Measurements from ENCODE around the gene NCOR2. TPM values are rescaled to one million over a fixed set of nuclear protein-coding genes. Genes with fewer than 3 reads are reported as not detected.

The NCOR2 gene
- total RNA-seq, 4 donors from 2014 or later, result 111 to 264 (median 187) TPM

DNA sequence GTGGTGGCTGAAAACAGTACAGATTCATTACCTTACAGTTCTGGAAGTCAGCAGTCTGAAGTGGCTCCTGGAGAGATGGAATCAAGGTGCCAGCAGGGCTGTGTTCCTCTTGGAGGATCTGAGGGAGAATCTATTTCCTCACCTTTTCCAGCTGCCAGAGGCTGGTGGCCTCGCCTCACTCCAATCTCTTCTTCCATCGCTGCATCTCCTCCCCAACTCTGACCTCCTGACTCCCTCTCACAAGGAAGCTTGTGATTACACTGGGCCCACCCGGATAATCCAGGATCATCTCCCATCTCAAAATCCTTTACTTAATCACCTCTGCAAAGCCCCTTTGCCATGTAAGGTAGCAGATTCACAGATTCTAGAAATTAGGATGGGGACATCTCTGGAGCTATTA, 11.4 kb upstream of the NCOR2 start:
- no peak for TF ChIP-seq POLR2A (IDR thresholded peaks at IDR 0.05)
- no peak for TF ChIP-seq POLR2AphosphoS5 (IDR thresholded peaks at IDR 0.05)
- no peak for TF ChIP-seq EP300 (IDR thresholded peaks at IDR 0.05)
- TF ChIP-seq, protein P1, sequence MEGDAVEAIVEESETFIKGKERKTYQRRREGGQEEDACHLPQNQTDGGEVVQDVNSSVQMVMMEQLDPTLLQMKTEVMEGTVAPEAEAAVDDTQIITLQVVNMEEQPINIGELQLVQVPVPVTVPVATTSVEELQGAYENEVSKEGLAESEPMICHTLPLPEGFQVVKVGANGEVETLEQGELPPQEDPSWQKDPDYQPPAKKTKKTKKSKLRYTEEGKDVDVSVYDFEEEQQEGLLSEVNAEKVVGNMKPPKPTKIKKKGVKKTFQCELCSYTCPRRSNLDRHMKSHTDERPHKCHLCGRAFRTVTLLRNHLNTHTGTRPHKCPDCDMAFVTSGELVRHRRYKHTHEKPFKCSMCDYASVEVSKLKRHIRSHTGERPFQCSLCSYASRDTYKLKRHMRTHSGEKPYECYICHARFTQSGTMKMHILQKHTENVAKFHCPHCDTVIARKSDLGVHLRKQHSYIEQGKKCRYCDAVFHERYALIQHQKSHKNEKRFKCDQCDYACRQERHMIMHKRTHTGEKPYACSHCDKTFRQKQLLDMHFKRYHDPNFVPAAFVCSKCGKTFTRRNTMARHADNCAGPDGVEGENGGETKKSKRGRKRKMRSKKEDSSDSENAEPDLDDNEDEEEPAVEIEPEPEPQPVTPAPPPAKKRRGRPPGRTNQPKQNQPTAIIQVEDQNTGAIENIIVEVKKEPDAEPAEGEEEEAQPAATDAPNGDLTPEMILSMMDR (IDR thresholded peaks at IDR 0.05), result no peak
- no peak for DNase-seq (ENCODE audit: low spot score in 2 of 2)
- Histone ChIP-seq H3K27me3 (no peaks in the 10 kb centered on the region), H3K9me3 (no peaks in the 10 kb centered on the region), H3K36me3 (no peaks in the 10 kb centered on the region), H3K4me1 (peaks cover 18% of the 10 kb centered on the region), H3K4me3 (no peak overlapping the region), H3K27ac (no peak overlapping the region)
- 81% methylated on average over 3 of the region's 3 CpGs for WGBS

DNA sequence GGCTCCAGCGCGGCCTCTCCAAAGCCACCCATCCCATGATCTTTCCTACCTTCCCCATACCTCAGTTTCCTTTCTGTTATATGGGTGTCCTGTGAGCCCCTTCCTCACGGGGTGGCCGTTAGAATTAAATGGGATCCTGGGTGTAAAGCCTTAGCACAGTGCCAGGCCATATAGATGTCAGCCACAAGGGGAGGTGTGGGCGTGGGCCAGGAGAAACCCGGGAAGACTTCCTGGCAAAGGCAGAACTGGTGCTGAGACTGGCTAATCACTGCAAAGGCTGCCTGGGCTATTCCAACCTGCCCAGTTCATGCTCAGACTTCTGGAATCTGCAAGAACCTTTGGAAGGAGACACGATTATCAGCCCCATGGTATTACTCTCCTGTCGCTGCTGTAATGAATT, 11.0 kb upstream of the NCOR2 start:
- TF ChIP-seq POLR2AphosphoS5 (IDR thresholded peaks at IDR 0.05) (no peak), EP300 (IDR thresholded peaks at IDR 0.05) (no peak), POLR2A (IDR thresholded peaks at IDR 0.05) (no peak)
- TF ChIP-seq, protein P1 (IDR thresholded peaks at IDR 0.05), result no peak
- Histone ChIP-seq H3K27ac (no peak overlapping the region), H3K27me3 (no peaks in the 10 kb centered on the region), H3K4me1 (peaks cover 18% of the 10 kb centered on the region), H3K36me3 (no peaks in the 10 kb centered on the region), H3K4me3 (no peak overlapping the region), H3K9me3 (no peaks in the 10 kb centered on the region)
- no peak for DNase-seq (ENCODE audit: low spot score in 2 of 2)
- 83% methylated on average over 6 of the region's 8 CpGs for WGBS

DNA sequence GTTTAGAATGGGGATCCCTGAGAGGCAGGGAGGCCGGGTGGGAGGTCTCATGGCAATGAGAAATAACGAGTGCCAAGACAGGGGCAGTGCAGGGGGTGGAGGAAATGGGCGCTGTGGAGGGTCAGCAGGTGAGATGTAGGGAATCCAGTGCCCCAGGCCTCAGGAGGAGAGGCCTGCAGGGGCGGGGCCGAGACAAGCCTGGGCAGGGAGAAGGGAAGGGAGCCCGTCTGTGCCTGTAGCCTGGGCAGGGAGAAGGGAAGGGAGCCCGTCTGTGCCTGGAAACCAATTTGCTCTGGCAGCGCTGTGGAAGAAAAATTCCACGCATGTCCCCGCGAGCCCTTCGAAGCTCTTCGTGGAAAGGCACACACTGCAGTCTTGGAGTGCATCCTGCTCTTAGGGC, 10.6 kb upstream of the NCOR2 start:
- no peaks in the 10 kb centered on the region for H3K36me3 ChIP-seq
- H3K4me3 ChIP-seq, result no peak overlapping the region
- H3K9me3 ChIP-seq, result no peaks in the 10 kb centered on the region
- DNase-seq (ENCODE audit: low spot score in 2 of 2), result no peak
- peaks cover 18% of the 10 kb centered on the region for H3K4me1 ChIP-seq
- no peak for TF ChIP-seq POLR2A (IDR thresholded peaks at IDR 0.05)
- no peak for TF ChIP-seq EP300 (IDR thresholded peaks at IDR 0.05)
- TF ChIP-seq POLR2AphosphoS5 (IDR thresholded peaks at IDR 0.05), result no peak
- TF ChIP-seq, protein P1 (IDR thresholded peaks at IDR 0.05), result no peak
- H3K27ac ChIP-seq, result no peak overlapping the region
- H3K27me3 ChIP-seq, result no peaks in the 10 kb centered on the region
- WGBS, result 57% methylated on average over 11 of the region's 13 CpGs

DNA sequence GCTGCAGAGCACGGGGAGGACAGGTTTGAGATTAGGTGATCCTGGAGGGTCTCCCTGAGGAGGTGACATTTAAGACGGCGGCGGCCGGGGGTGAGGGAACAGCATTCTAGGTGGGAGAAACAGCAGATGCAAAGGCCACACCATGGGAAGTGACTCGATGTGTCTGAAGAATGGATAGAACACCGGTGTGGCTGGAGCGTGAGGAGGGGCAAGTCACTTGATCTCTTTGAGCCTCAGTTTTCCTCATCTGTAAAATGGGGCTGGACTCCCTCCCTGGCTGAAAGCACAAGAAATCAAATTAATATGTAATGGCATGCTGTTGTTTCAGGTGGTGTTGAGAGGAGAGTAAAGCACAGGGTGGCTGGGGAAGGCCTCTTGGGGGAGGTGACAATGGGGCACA, 10.0 kb upstream of the NCOR2 start:
- TF ChIP-seq EP300 (IDR thresholded peaks at IDR 0.05) (no peak), POLR2A (IDR thresholded peaks at IDR 0.05) (no peak), POLR2AphosphoS5 (IDR thresholded peaks at IDR 0.05) (no peak)
- TF ChIP-seq, protein P1 (IDR thresholded peaks at IDR 0.05), result no peak
- Histone ChIP-seq H3K9me3 (no peaks in the 10 kb centered on the region), H3K4me3 (no peak overlapping the region), H3K27ac (no peak overlapping the region), H3K27me3 (no peaks in the 10 kb centered on the region), H3K4me1 (peaks cover 15% of the 10 kb centered on the region), H3K36me3 (no peaks in the 10 kb centered on the region)
- DNase-seq (ENCODE audit: low spot score in 2 of 2), result no peak
- WGBS, result 98% methylated on average over 8 of the region's 8 CpGs

DNA sequence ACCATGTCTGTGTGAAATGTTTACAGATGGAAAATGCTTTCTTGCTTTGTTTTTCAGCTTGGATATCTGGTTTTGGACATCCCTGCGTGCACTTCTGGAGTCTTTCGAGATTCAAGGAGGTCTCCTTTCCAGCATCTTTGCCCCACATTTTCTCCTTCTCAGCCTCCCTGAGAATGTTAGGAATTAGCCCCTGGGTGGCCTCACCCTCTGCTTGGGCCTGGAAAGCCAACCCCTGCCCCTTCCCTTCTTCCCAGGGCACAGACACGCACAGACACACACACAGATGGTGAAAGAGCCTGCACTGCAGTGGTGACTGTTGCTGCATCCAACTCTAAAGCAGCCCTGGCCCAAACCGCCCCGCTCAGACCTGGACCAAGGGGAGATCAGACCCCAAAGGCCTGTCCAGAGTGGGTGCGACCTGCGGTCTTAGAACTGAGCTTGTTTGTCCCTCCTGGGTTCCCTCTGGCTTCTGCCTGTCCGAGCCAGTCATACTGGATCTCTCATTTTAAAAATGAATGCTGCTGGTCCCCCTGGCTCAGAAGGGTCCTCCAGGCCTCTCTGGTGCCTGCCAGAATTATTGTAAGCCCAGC, 8.7 kb upstream of the NCOR2 start:
- no peak for DNase-seq (ENCODE audit: low spot score in 2 of 2)
- no peak overlapping the region for H3K4me3 ChIP-seq
- no peaks in the 10 kb centered on the region for H3K36me3 ChIP-seq
- TF ChIP-seq POLR2AphosphoS5 (IDR thresholded peaks at IDR 0.05), result no peak
- no peak for TF ChIP-seq POLR2A (IDR thresholded peaks at IDR 0.05)
- TF ChIP-seq EP300 (IDR thresholded peaks at IDR 0.05), result no peak
- TF ChIP-seq, protein P1 (IDR thresholded peaks at IDR 0.05), result no peak
- H3K4me1 ChIP-seq, result peaks cover 9% of the 10 kb centered on the region
- H3K27ac ChIP-seq, result no peak overlapping the region
- no peaks in the 10 kb centered on the region for H3K9me3 ChIP-seq
- H3K27me3 ChIP-seq, result no peaks in the 10 kb centered on the region
- 92% methylated on average over 8 of the region's 8 CpGs for WGBS

All from suprapubic skin (tissue), 4 donors.